ENCODE results near the gene KANSL1.
"Not testable (repeated sequence)": the region's sequence is repeated elsewhere in the genome, so short reads cannot be mapped to it uniquely, and the experiment has no call there.

The KANSL1 gene

GRCh38 chr17:46191322-46192188 lies 1.7 kb downstream of the KANSL1 start:
- peak; percentile 29 for DNase-seq

DNA sequence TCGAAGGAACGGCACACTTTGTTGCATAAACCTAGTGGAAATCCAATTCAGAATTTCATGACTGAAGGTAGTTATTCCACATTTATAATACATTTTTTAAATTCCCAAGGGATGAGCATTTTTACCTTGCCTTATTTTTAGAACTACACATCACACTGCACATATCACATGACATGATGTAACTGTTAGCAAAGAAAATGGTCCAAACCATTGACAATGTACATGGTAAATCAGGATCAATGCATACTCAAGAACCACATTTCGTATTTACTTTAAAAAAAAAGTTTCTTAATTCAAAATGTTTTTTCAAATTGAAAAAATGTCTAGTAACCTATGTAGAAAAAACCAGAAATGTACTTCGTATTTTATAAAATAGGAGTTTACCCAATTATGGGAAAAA lies 2.5 kb downstream of the KANSL1 start:
- no peak for DNase-seq

DNA sequence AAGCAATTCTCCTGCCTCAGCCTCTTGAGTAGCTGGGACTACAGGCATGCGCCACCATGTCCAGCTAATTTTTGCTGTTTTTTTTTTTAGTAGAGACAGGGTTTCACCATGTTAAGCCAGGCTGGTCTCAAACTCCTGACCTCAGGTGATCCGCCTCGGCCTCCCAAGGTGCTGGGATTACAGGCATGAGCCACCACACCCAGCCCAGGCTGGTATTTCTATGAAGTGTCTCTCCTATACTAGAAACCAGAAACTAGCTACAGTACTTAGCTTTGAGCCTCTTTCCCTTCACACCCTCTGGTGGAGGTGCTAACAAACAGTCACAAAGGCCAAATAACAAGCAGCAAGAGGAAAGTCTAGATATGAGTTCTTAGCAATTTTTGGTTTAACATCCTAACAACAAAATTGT lies 6.4 kb downstream of the KANSL1 start:
- DNase-seq: not testable (repeated sequence)

DNA sequence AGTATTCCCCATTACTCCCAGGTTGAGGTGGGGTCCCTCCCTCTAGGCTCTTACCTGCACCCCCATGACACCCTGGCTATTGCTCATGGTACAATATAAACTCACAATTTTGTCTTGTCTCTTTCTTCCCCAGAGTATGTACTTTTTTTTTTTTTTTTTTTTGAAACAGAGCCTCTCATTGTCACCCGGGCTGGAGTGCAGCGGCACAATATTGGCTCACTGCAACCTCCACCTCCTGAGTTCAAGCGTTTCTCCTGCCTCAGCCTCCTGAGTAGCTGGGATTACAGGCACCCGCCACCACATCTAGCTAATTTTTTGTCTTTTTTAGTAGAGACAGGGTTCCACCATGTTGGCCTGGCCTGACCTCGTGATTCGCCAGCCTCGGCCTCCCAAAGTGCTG lies 8.5 kb downstream of the KANSL1 start:
- DNase-seq: no peak

DNA sequence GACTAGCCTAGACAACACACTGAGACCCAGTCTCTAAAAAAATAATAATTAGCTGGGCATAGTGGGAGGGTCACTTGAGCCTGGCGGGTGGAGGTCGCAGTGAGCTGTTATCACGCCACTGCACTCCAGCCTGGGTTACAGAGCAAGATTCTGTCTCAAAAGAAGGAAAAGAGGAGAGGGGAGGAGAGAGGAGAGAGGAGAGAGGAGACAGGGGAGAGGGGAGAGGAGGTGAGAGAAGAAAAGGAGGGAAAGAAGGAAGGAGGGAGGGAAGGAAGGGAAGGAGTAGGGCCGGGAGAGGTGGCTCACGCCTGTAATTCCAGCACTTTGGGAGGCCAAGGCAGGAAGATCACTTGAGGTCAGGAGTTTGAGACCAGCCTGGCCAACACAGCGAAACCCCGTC lies 9.8 kb downstream of the KANSL1 start:
- not testable (repeated sequence) for DNase-seq

DNA sequence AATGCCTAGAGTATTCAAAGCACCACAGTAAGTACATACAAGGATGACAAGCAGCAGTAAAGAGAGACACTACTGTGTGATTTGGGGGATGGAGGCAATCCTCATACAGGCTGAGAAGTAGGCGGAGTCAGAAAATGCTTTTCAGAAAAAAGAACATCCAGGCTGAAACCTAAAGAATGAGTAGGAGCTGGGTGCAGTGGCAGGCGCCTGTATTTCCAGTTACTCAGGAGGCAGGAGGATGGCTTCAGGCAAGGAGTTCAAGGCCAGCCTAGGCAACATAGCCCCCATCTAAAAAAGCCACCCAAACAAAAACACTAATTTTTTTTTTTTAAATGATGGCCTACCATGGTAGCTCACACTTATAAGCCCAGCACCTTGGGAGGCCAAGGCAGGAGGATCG lies 10.3 kb downstream of the KANSL1 start:
- no peak for DNase-seq

DNA sequence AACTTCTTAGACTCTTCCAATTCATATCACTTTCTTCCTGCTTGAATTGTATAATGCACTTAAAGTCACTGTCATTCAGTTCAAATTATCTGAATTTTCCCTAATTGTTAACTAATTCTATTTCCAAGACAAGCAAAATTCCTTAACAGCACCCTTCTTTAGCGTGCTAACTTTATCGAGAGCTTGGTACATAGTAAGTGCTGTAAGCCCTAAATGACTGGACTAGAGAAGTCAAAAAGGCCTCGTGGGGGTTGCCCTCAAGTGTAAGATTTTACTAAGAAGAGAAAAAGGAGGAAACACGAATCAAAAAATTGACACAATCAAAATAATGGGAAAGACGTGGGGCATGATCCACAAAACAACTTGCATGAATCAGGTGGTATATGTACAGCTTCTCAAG lies 11.3 kb downstream of the KANSL1 start:
- DNase-seq: no peak

DNA sequence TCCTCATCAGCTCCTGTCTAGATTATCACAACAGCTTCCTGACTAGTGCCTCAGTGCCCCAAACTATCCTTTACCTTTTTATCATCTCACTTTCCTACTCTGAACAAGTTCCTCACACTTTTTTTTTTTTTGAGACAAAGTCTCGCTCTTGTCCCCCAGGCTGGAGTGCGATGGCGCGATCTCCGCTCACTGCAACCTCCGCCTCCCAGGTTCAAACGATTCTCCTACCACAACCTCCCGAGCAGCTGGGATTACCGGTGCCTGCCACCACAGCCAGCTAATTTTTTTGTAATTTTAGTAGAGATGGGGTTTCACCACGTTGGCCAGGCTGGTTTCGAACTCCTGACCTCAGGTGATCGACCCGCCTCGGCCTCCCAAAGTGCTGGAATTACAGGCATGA lies 11.9 kb downstream of the KANSL1 start:
- not testable (repeated sequence) for DNase-seq

- DNase-seq: no peak
These were observed 12.3 kb downstream of the KANSL1 start for GRCh38 chr17:46180892-46181274.

- not testable (repeated sequence) for DNase-seq
These were observed 12.9 kb downstream of the KANSL1 start for GRCh38 chr17:46180185-46180891.

DNA sequence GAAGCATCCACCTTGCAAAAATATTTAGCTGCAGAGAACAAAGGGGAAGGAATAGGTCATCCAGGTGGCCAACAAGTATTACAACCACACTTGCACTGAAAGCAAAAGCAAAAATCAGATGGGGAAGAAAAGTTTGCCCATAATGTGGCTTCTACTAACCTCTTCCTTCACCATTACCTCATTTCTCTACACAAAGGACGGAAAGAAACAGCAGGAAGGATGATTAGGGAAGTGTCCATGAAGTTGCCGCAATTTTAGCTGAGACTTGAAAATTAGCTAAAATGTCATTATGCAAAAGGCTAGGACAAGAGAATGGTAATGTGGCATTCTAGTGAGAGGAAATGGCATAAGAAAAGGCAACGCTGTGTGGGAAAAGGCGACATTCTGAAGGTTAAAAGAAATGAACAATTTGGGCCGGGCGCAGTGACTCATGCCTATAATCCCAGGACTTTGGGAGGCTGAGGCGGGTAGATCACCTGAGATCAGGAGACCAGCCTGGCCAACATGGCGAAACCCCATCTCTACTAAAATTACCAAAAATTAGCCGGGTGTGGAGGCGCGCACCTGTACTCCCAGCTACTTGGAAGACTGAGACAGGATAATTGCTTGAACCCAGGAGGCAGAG lies 13.7 kb downstream of the KANSL1 start:
- no peak for DNase-seq

- no peak for DNase-seq
These were observed 14.5 kb downstream of the KANSL1 start for GRCh38 chr17:46178550-46179214.

GRCh38 chr17:46176975-46177374 lies 16.3 kb downstream of the KANSL1 start:
- no peak for DNase-seq

GRCh38 chr17:46175891-46176290 lies 17.3 kb downstream of the KANSL1 start:
- no peak for DNase-seq

DNA sequence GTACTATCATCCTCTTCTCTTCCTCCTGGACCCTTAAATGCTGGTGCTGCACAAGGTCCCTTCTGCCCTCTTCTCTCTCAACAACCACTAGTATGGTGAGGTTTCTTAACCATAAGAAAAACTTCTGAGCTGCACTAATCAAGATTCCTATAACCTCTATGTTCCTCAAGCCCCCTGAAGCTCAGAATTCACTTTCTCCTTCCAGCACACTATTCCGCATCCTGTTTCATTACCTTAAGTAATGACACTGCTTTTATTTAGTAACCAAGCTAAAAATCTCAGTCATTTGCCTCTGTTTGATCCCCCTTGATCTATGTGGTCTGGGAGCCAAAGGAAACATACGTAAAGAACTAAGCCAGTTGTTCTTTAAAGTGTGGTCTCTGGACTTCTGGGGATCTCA lies 20.1 kb downstream of the KANSL1 start:
- DNase-seq: no peak

GRCh38 chr17:46171939-46172338 lies 21.3 kb downstream of the KANSL1 start:
- no peak for DNase-seq

DNA sequence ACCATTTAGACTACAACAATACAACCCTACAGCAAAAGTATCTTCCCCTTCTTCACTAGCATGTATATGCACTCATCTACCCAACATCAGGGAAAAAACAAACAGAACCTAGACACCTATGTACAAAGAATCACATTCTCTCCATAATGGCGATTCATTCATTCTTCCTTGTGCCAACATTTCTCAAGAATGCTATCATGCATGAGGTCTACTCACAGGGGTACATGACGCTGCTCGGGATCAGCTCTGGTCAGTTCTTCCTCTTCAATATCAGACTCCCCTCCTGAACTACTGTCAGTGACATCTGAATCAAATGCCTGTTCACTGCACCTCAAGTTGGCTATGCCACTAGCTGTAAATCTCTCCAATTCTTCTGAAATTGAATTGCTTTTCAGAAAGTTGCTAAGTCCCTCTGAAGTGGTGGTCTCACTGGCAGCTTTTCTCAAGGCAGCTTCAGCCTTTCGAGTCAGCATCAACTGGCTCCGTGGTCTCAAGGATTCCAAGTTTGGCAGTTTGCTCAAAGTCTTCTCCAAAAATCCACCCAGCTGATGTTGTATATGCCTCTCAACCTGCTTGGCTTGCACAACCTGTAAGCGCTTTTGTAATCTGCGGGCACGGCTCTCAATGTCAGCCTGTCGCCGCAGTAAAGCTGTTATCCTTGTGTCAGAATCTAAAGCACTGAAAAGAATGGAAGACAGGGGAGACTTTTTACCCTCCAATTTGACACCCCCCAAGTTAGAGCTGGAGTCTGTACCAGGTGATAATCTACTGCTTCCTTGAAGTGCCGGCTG lies 22.4 kb downstream of the KANSL1 start:
- DNase-seq: no peak

- no peak for DNase-seq
These were observed 23.2 kb downstream of the KANSL1 start for GRCh38 chr17:46169913-46170638.

DNA sequence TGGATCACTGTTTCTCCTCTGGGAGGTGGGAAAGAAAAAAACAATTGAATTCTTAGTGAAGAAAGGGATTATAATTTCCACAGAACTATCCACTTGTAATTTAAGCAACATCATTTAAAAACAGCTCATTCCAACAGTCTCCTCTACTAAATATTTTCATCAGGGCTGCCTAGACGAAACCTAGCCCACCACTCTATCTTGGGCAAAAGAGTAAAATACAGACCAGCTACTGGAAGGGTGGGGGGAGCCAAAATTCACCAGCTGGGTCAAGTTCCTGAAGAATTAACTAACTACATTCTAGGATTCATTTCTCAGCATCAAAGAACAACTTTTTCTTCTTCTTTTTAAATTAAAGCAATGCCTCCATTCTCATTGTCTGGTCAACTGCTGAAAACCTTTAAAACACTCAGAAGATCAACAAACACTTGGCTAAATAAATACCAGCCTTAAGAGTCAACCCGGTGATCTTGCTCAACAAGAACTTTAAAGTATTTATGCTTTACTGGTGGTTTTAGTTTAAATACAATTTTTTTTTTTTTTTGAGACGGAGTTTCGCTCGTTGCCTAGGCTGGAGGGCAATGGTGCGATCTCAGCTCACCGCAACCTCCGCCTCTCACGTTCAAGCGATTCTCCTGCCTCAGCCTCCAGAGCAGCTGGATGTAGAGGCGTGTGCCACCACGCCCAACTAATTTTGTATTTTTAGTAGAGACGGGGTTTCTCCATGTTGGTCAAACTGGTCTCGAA lies 25.2 kb downstream of the KANSL1 start:
- DNase-seq: no peak

DNA sequence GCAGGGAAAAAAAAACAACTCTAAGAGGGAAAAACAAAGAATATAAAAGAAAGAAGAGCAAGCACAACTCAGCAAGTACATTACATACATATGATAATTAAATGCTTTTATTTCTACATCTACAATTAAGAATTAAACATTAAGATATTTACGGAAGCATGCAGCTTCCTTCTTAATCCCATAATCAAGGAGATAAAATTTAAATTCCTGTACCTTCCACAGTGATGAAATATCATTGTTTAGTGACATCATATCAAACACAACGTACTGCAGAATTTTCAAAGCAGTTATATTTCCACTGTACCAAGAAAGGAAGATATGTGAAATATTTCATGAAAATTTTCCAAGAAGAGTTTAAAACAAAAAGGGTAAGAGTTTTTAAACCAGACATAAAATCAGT lies 26.0 kb downstream of the KANSL1 start:
- no peak for DNase-seq

DNA sequence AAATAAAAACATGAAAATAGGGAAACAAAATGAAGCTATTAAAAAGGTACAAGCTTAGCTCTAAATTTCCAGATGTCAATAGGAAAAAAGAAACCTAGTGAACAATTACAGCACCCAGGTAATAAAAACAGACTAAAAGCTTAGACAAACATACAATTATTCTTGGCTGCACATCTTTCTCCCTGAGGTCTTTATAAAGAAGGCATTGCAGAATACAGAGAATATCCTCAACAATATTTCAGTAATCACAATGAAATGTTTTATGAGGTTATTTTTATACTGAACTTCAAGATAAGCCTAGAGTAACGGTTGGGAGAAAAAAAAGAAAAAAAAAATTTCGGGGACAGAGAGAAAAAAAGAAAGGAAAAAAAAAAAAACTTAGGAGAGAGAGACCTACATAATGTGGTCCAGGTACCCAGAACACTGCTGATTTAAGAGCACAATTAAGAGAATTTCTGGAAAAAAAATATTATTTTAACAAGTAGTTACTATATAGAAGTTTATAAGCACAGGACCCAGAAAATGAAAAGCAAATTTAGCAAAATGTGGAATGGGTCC lies 26.5 kb downstream of the KANSL1 start:
- DNase-seq: no peak

Data from 8988T (cell line).